Sigmoid colon (tissue), 7 donors: ENCODE measurements around the gene TSPAN9. TPM values are rescaled to one million over a fixed set of nuclear protein-coding genes. Genes with fewer than 3 reads are reported as not detected.

Experiments used
- DNase-seq: peaks from one replicate; pipeline ENCODE4 v3.0.0-alpha.2; 2019
- H3K27ac ChIP-seq, 4 donors: fragments of 200-600 bp; sonication (generic); one replicate each; pipeline ENCODE4 v1.5.1; 2016 to 2019; ENCODE audit warnings: mild to moderate bottlenecking in 1 of 4
- H3K27me3 ChIP-seq, 3 donors: fragments of 200-600 bp; sonication (generic); one replicate each; pipeline ENCODE4 v1.5.1; 2019; ENCODE audit warnings: mild to moderate bottlenecking in 1 of 3
- H3K36me3 ChIP-seq, 4 donors: fragments of 200-600 bp; sonication (generic); one replicate each; pipeline ENCODE4 v1.5.1; 2016 to 2019
- H3K4me1 ChIP-seq, 4 donors: fragments of 200-600 bp; sonication (generic); one replicate each; pipeline ENCODE4 v1.5.1; 2017 to 2019
- H3K4me3 ChIP-seq, 4 donors: fragments of 200-600 bp; sonication (generic); one replicate each; pipeline ENCODE4 v1.5.1; 2017 to 2019; ENCODE audit warnings: mild to moderate bottlenecking in 2 of 4, moderate library complexity in 1 of 4
- H3K9me3 ChIP-seq, 4 donors: fragments of 200-600 bp in 3 of 4; sonication (generic) in 3 of 4; one replicate each; pipeline versions ENCODE4 v1.5.1 to v1.6.1; 2013 to 2019
- CTCF ChIP-seq, 4 experiments: fragments of 450-650 bp in 3 of 4; fragments of 200-600 bp in 1 of 4; IDR thresholded peaks; one replicate each; pipeline ENCODE4 v1.5.1; 2016 to 2019; ENCODE audit warnings: antibody characterized with exemption in 4 of 4, mild to moderate bottlenecking in 3 of 4, moderate library complexity in 2 of 4
- EP300 ChIP-seq, 4 donors: sonication (generic); formaldehyde crosslinking; IDR thresholded peaks; one replicate each; pipeline ENCODE4 v1.6.1; 2017; ENCODE audit warnings: antibody characterized with exemption in 4 of 4
- POLR2A ChIP-seq, 2 donors: fragments of 450-650 bp; IDR thresholded peaks; one replicate each; pipeline ENCODE4 v1.6.1; 2016; ENCODE audit warnings: antibody characterized with exemption in 2 of 2, mild to moderate bottlenecking in 2 of 2, moderate library complexity in 2 of 2
- POLR2AphosphoS5 ChIP-seq, 4 donors: sonication (generic); formaldehyde crosslinking; IDR thresholded peaks; one replicate each; pipeline ENCODE4 v1.6.1; 2017; ENCODE audit warnings: antibody characterized with exemption in 4 of 4
- WGBS, 2 donors: extraction: QIAGEN DNeasy Blood & Tissue Kit; methylation state at CpG; one replicate each; pipeline ENCODE4 v1.1.7; 2013; 5-methylcytosine and 5-hydroxymethylcytosine counted together
- intact Hi-C: fragments of 100-400 bp; cut with DNase I; formaldehyde crosslinking; loops from one replicate; pipeline ENCODE4 v1.15.1; 2023
- polyA plus RNA-seq, 3 donors: library from polyadenylated mRNA; stranded (reverse); fragments of 200-250 nt; gene quantifications; one replicate each; pipeline ENCODE4 v1.2.3, GENCODE V29; 2013
- total RNA-seq, 4 donors: library from RNA; depleted of rRNA; stranded (reverse); fragments of >200 nt; gene quantifications; one replicate each; pipeline ENCODE4 v1.1.0, GENCODE V29; 2016
- donor health status: healthy with polysubstance abuse.
- donor health status: Bipolar disorder and iron deficiency.
- donor health status: healthy.

Gene TSPAN9
- total and polyA plus RNA-seq, 7 donors: 0.92 to 28.0 (median 18.2) TPM

DNA sequence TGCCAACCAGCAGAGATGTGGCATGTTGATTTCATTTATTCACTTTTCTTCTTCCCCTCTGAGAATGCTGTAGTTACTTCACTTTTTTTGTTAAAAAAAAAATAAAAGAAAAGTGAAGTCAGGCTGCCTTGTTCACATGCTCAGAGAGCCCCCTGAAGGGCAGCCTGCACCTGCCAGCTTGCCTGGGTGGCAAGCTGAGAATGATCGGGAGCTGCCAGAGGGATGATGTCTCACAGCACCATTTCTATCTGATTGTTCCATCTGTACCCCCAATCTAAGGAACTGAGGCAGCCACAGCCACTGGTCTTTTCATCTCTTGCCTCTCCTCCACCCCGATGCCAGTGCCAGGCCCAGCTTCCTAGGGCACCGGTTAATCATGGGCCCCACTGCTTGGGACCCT lies 118.2 kb downstream of the TSPAN9 start:
- 72 to 76% methylated on average over 3 of the region's 3 CpGs for WGBS, 2 donors

GRCh38 chr12:3195859-3196483 lies 118.8 kb downstream of the TSPAN9 start:
- Histone ChIP-seq H3K27me3 (no peaks in the 10 kb centered on the region), H3K36me3 (no peaks in the 10 kb centered on the region), H3K27ac (no peak overlapping the region), H3K4me3 (no peak overlapping the region), H3K4me1 (peaks cover 0 to 22% (median 21%) of the 10 kb centered on the region in 4 donors), H3K9me3 (no peaks in the 10 kb centered on the region)
- 87 to 91% methylated on average over 14 of the region's 14 CpGs for WGBS, 2 donors
- DNase-seq: no peak
- intact Hi-C loops: no loop called here
- TF ChIP-seq EP300 (IDR thresholded peaks at IDR 0.05) (no peak), POLR2AphosphoS5 (IDR thresholded peaks at IDR 0.05) (no peak), POLR2A (IDR thresholded peaks at IDR 0.05) (no peak)

More for the DNA sequence above, 118.2 kb downstream of the TSPAN9 start:
- no peak for TF ChIP-seq POLR2AphosphoS5 (IDR thresholded peaks at IDR 0.05)
- no peak for TF ChIP-seq CTCF (IDR thresholded peaks at IDR 0.05)
- TF ChIP-seq EP300 (IDR thresholded peaks at IDR 0.05): no peak
- TF ChIP-seq POLR2A (IDR thresholded peaks at IDR 0.05): no peak
- H3K4me3 ChIP-seq: no peak overlapping the region
- peaks cover 0 to 16% (median 15%) of the 10 kb centered on the region in 4 donors for H3K4me1 ChIP-seq
- no peak overlapping the region for H3K27ac ChIP-seq
- no peaks in the 10 kb centered on the region for H3K9me3 ChIP-seq
- DNase-seq: no peak
- no peaks in the 10 kb centered on the region for H3K27me3 ChIP-seq
- intact Hi-C loops: no loop called here
- H3K36me3 ChIP-seq: no peaks in the 10 kb centered on the region

DNA sequence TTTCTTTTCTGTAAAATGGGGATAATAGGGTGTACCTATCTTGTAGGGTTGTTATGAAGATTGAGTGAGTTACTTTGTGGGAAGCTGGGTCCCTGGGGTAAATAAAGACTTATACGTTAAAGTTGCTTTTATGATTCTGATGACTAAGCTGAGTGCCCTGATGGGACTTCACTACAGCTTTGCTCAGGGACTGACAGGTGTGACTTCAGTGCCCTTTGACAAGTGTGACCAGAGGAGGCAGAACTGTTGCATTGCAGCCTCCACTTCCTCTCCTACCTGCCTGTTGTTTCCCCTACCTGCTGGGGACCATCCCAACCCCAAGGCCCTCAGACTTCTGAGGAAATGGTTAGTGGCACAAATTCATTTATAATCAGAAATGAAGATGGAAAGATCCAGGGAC lies 119.3 kb downstream of the TSPAN9 start:
- TF ChIP-seq EP300 (IDR thresholded peaks at IDR 0.05) (no peak), CTCF (IDR thresholded peaks at IDR 0.05) (no peak), POLR2AphosphoS5 (IDR thresholded peaks at IDR 0.05) (no peak), POLR2A (IDR thresholded peaks at IDR 0.05) (no peak)
- intact Hi-C loops: no loop called here
- 31 to 57% methylated on average over 1 of the region's 1 CpG for WGBS, 2 donors

DNA sequence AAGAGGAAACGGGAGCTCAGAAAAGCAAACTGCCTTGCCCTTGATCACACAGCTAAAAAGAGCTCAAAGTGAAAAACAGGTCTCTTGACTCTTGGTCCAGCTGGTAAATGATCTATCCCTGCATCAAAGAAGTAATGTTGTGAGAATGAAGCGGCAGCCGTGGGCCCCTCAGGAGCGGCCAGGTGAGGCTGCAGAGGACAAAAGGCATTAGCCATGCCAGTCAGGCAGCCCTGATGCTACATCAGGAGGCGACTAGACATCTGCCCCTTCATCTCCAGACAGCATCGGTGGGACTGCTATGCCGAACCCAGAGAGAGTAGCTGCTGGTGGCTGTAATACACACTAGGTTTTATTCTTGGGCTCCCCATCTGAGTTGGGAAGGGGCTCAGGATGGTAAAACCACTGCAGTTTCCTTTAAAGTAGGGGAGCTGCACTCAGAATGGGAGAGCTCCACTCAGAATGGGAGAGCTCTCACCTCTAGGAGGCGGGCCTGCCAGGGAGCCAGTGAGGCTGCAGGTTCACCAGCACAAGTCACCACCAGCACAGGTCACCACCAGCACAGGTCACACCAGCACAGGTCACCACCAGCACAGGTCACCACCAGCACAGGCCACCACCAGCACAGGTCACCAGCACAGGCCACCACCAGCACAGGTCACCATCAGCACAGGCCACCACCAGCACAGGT lies 120.1 kb downstream of the TSPAN9 start:
- Histone ChIP-seq H3K4me3 (no peak overlapping the region), H3K27me3 (peaks cover 0 to 3% (median 0%) of the 10 kb centered on the region in 3 donors), H3K36me3 (no peaks in the 10 kb centered on the region), H3K4me1 (peaks cover 0 to 32% (median 27%) of the 10 kb centered on the region in 4 donors), H3K27ac (no peak overlapping the region), H3K9me3 (no peaks in the 10 kb centered on the region)
- DNase-seq: no peak
- intact Hi-C loops: no loop called here
- WGBS, 2 donors: 88 to 92% methylated on average over 8 of the region's 8 CpGs
- TF ChIP-seq EP300 (IDR thresholded peaks at IDR 0.05): no peak
- TF ChIP-seq POLR2A (IDR thresholded peaks at IDR 0.05): no peak
- TF ChIP-seq POLR2AphosphoS5 (IDR thresholded peaks at IDR 0.05): no peak
- no peak for TF ChIP-seq CTCF (IDR thresholded peaks at IDR 0.05)

More for the DNA sequence above, 119.3 kb downstream of the TSPAN9 start:
- no peaks in the 10 kb centered on the region for H3K36me3 ChIP-seq
- DNase-seq: no peak
- no peaks in the 10 kb centered on the region for H3K9me3 ChIP-seq
- H3K27me3 ChIP-seq: no peaks in the 10 kb centered on the region
- peaks cover 0 to 28% (median 25%) of the 10 kb centered on the region in 4 donors for H3K4me1 ChIP-seq
- no peak overlapping the region for H3K27ac ChIP-seq
- H3K4me3 ChIP-seq: no peak overlapping the region

DNA sequence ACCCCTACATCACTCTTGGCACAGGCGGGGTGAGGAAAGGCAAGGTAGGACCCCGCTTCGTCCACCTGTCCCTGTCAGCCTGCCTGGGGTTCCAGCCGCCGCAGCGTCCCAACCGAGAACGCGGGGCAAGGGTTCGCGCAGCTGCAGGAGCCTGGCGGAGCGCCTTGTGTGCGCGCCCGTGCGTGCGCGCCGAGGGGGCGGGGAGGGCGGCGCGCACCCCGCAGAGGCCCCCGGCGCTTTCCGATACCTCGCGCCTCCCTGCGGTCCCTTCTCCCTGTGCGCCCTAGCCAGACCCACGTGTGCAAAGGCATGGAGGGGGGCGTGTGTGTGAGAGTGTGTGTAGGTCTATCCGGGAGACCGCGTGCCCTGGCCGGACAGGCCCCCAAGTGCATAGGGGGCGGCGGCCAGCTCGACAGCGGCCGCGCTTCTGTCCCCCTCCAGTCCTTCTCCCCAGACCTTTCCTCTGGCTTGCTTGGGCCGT lies 122.4 kb downstream of the TSPAN9 start:
- no peaks in the 10 kb centered on the region for H3K9me3 ChIP-seq
- intact Hi-C loops: loop anchor here (5.0 kb wide), 1 partner anchor 78 kb away; no protein-coding TSS in a partner anchor
- H3K27me3 ChIP-seq: peaks cover 0 to 16% (median 0%) of the 10 kb centered on the region in 3 donors
- peak overlapping the region; percentile 19 to 59 (median 51) for H3K4me3 ChIP-seq
- 1% methylated on average over 45 of the region's 45 CpGs for WGBS, 2 donors
- TF ChIP-seq POLR2AphosphoS5 (IDR thresholded peaks at IDR 0.05) (no peak), EP300 (IDR thresholded peaks at IDR 0.05) (no peak), POLR2A (IDR thresholded peaks at IDR 0.05) (no peak)
- H3K4me1 ChIP-seq: peaks cover 0 to 36% (median 28%) of the 10 kb centered on the region in 4 donors
- no peak overlapping the region for H3K27ac ChIP-seq
- no peak for DNase-seq
- H3K36me3 ChIP-seq: no peaks in the 10 kb centered on the region
